ENCODE data around the gene SPSB1. TPM values are rescaled to one million over a fixed set of nuclear protein-coding genes. Genes with fewer than 3 reads are reported as not detected.
"Not testable (repeated sequence)": the region's sequence is repeated elsewhere in the genome, so short reads cannot be mapped to it uniquely, and the experiment has no call there.

Gene SPSB1
- total and polyA plus RNA-seq, 2 donors, result 12.4 to 36.4 TPM

DNA sequence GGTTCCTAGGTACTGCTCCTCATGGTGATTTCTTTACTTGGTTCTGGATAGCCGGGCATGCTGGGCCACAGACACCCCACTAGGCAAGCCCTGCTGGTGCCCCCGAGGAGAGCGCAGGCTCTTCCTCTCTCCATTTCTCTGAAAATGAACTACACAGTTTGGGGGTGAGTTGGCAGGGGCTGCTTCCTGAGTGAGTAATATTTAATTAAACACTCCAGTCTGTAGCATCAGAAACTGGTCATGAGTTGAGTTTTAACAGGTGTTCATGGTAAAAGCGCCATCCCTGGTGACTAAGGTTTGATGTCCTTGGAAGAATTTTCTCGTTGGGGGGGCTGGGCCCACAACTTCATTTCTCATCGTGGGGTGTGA, 1.7 kb downstream of the SPSB1 start:
- WGBS, result 31% methylated on average over 6 of the region's 6 CpGs
- H3K4me1 ChIP-seq (ENCODE audit: insufficient read depth), result no peaks in the 10 kb centered on the region
- no peaks in the 10 kb centered on the region for H3K36me3 ChIP-seq (ENCODE audit: insufficient read depth)
- H3K27ac ChIP-seq (ENCODE audit: low read depth), result no peak overlapping the region
- peak overlapping the region; percentile 98 for H3K4me3 ChIP-seq (ENCODE audit: low read depth, low read length)
- no peak for DNase-seq (ENCODE audit: extremely low spot score)

GRCh38 chr1:9294910-9295636, 2.4 kb downstream of the SPSB1 start:
- H3K27ac ChIP-seq (ENCODE audit: low read depth), result no peak overlapping the region
- 41% methylated on average over 10 of the region's 10 CpGs for WGBS
- H3K36me3 ChIP-seq (ENCODE audit: insufficient read depth), result no peaks in the 10 kb centered on the region
- DNase-seq (ENCODE audit: extremely low spot score), result no peak
- H3K4me3 ChIP-seq (ENCODE audit: low read depth, low read length), result no peak overlapping the region
- H3K4me1 ChIP-seq (ENCODE audit: insufficient read depth), result no peaks in the 10 kb centered on the region

GRCh38 chr1:9295884-9296283, 3.2 kb downstream of the SPSB1 start:
- WGBS, result 80% methylated on average over 9 of the region's 9 CpGs
- Histone ChIP-seq H3K4me3 (ENCODE audit: low read depth, low read length) (no peak overlapping the region), H3K27ac (ENCODE audit: low read depth) (no peak overlapping the region), H3K36me3 (ENCODE audit: insufficient read depth) (no peaks in the 10 kb centered on the region), H3K4me1 (ENCODE audit: insufficient read depth) (no peaks in the 10 kb centered on the region)
- DNase-seq (ENCODE audit: extremely low spot score), result no peak

DNA sequence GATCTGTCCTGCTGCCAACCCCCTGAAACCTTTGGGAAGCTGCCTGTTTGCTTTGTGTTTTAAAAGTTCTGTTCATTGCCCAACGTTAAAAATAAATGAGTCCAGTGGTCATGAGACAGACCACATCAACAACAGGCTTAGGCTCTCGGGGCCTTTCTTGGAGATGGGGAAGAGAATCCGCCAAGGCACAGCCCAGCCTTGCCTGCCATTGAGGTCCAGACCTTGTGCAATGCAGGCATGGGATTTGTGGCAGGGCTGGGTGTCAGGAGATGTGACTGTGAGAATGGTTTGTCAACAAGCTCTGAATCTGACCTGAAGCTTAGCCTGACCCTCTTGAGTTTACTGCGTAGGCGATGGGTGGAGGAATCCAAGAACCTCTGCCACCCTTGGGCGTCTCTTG, 4.2 kb downstream of the SPSB1 start:
- DNase-seq (ENCODE audit: extremely low spot score), result no peak
- no peak overlapping the region for H3K4me3 ChIP-seq (ENCODE audit: low read depth, low read length)
- no peaks in the 10 kb centered on the region for H3K4me1 ChIP-seq (ENCODE audit: insufficient read depth)
- 73% methylated on average over 6 of the region's 6 CpGs for WGBS
- H3K27ac ChIP-seq (ENCODE audit: low read depth), result no peak overlapping the region
- no peaks in the 10 kb centered on the region for H3K36me3 ChIP-seq (ENCODE audit: insufficient read depth)

DNA sequence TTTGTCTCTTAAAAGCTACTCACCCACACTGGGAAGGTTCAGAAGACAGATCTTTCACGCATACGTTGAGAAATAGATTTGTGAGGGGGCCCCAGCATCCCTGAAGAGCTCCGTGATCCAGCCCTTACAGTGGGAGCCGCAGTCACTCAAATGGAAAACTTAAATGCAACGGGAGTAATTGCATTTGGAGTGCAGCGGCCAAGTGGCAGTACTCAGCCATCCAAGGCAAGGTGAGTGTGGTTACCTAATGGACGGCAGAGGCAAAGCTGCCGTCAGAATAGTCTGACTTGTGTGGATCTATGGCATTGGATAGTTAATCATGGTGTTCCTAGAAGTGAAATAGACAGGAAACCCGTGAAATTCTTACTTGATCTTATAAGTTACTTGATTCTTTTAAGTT, 5.1 kb downstream of the SPSB1 start:
- Histone ChIP-seq H3K4me3 (ENCODE audit: low read depth, low read length) (no peak overlapping the region), H3K36me3 (ENCODE audit: insufficient read depth) (no peaks in the 10 kb centered on the region), H3K27ac (ENCODE audit: low read depth) (no peak overlapping the region), H3K4me1 (ENCODE audit: insufficient read depth) (no peaks in the 10 kb centered on the region)
- 58% methylated on average over 9 of the region's 9 CpGs for WGBS
- DNase-seq (ENCODE audit: extremely low spot score), result no peak

GRCh38 chr1:9298282-9298681, 5.6 kb downstream of the SPSB1 start:
- Histone ChIP-seq H3K4me3 (ENCODE audit: low read depth, low read length) (no peak overlapping the region), H3K4me1 (ENCODE audit: insufficient read depth) (no peaks in the 10 kb centered on the region), H3K36me3 (ENCODE audit: insufficient read depth) (no peaks in the 10 kb centered on the region), H3K27ac (ENCODE audit: low read depth) (no peak overlapping the region)
- WGBS, result 2% methylated on average over 3 of the region's 3 CpGs
- no peak for DNase-seq (ENCODE audit: extremely low spot score)

DNA sequence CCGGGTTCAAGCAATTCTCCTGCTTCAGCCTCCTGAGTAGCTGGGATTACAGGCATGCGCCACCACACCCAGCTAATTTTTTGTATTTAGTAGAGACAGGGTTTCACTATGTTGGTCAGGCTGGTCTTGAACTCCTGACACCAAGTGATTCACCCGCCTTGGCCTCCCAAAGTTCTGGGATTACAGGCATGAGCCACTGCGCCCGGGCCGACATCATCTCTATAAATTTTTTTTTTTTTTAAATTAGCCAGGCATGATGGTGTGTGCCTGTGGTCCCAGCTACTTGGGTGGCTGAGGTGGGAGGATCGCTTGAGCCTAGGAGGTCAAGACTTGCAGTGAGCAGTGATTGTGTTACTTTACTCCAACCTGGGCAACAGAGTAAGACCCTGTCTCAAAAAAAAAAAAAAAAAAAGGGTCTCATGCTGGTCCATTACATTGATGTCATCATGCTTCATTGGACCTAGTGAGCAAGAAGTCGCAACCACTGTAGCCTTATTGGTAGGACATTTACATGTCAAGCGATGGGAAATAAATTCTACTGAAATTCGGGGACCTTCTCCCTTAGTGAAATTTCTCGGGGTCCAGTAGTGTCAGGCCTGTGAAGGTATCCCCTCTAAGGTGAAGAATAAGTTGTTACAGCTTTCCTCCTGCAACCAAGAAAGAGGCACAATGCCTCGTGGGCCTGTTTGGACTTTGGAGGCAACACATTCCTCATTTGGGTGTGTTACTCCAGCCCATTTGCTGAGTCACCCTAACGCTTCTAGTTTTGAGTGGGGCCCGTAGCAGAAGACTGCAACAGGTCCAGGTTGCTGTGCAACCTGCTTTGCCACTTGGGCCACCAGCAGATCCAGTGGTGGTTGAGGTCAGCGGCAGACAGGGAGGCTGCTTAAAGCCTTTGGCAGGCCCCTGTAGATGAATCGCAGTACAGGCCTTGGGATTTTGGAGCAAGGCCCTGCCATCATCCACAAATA, 7.2 kb downstream of the SPSB1 start:
- DNase-seq (ENCODE audit: extremely low spot score); H3K4me3 ChIP-seq (ENCODE audit: low read depth, low read length); H3K36me3 ChIP-seq (ENCODE audit: insufficient read depth); H3K4me1 ChIP-seq (ENCODE audit: insufficient read depth): not testable (repeated sequence)
- peak overlapping the region; percentile 13 for H3K27ac ChIP-seq (ENCODE audit: low read depth)
- 71% methylated on average over 15 of the region's 16 CpGs for WGBS

- no peak for DNase-seq (ENCODE audit: extremely low spot score)
- WGBS, result 72% methylated on average over 6 of the region's 6 CpGs
- H3K27ac ChIP-seq (ENCODE audit: low read depth), result peak overlapping the region; percentile 13
- H3K36me3 ChIP-seq (ENCODE audit: insufficient read depth), result no peaks in the 10 kb centered on the region
- no peaks in the 10 kb centered on the region for H3K4me1 ChIP-seq (ENCODE audit: insufficient read depth)
- no peak overlapping the region for H3K4me3 ChIP-seq (ENCODE audit: low read depth, low read length)
Measured at GRCh38 chr1:9300573-9300972, 7.9 kb downstream of the SPSB1 start.

DNA sequence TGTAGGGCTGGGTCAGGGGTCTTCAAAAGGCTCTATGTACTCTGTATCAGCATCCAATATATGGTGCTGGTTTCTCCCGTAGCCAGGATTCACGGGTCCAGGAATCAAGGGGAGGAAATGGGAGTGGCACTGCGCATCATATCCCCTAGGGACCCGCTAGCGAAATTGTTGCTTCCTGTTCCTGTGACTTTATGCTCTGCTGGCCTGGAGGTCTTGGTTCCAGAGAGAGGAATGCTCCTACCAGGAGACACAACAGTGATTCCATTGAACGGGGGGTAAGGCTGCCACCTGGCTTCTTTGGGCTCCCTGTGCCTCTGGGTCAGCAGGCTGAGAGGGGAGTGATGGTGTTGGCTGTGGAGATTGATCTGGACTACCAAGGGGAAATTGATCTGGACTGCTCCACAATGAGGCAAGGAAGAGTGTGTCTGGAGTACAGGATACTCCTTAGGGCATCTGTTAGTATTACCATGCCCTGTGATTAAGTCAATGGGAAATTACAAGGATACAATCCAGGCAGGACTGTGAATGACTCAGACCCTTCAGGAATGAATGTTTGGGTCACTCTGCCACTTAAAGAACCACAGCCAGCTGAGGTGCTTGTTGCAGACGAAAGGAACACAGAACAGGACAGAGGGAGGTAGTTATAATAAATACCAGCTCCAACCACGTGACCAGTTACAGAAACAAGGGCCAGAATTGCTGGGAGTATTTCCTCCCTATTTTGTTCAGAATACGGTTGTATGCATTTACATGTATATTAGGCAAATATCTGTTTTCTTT, 10.2 kb downstream of the SPSB1 start:
- Histone ChIP-seq H3K36me3 (ENCODE audit: insufficient read depth) (no peaks in the 10 kb centered on the region), H3K27ac (ENCODE audit: low read depth) (no peak overlapping the region), H3K4me1 (ENCODE audit: insufficient read depth) (no peaks in the 10 kb centered on the region), H3K4me3 (ENCODE audit: low read depth, low read length) (no peak overlapping the region)
- 44% methylated on average over 9 of the region's 9 CpGs for WGBS
- no peak for DNase-seq (ENCODE audit: extremely low spot score)

DNA sequence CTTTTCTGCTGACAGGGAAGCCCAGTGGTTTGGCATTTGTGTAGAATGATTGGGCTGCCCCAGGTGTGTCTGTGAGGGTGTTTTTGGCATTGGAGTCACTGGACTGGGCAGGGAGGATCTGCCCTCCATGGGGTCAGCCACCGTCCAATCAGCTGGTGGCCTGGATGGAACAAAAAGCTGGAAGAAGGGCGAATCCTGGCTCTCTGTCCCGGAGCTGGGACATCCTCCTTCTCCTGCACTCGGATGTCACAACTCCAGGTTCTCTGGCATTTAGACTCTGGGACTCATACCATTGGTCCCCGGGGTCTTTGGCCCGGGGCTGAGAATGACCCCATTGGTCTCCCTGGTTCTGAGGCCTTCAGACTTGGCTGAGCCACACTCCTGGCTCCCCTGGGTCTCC, 11.2 kb downstream of the SPSB1 start:
- 89% methylated on average over 6 of the region's 6 CpGs for WGBS
- Histone ChIP-seq H3K4me3 (ENCODE audit: low read depth, low read length) (no peak overlapping the region), H3K36me3 (ENCODE audit: insufficient read depth) (no peaks in the 10 kb centered on the region), H3K4me1 (ENCODE audit: insufficient read depth) (no peaks in the 10 kb centered on the region), H3K27ac (ENCODE audit: low read depth) (no peak overlapping the region)
- no peak for DNase-seq (ENCODE audit: extremely low spot score)

- no peak for DNase-seq (ENCODE audit: extremely low spot score)
- Histone ChIP-seq H3K36me3 (ENCODE audit: insufficient read depth) (no peaks in the 10 kb centered on the region), H3K27ac (ENCODE audit: low read depth) (no peak overlapping the region), H3K4me1 (ENCODE audit: insufficient read depth) (no peaks in the 10 kb centered on the region), H3K4me3 (ENCODE audit: low read depth, low read length) (no peak overlapping the region)
- 92% methylated on average over 14 of the region's 14 CpGs for WGBS
Measured at GRCh38 chr1:9305216-9305615, 12.5 kb downstream of the SPSB1 start.

- WGBS, result 85% methylated on average over 14 of the region's 14 CpGs
- Histone ChIP-seq H3K27ac (ENCODE audit: low read depth) (no peak overlapping the region), H3K4me3 (ENCODE audit: low read depth, low read length) (no peak overlapping the region), H3K36me3 (ENCODE audit: insufficient read depth) (no peaks in the 10 kb centered on the region), H3K4me1 (ENCODE audit: insufficient read depth) (no peaks in the 10 kb centered on the region)
- DNase-seq (ENCODE audit: extremely low spot score), result no peak
Measured at GRCh38 chr1:9306006-9306405, 13.3 kb downstream of the SPSB1 start.

DNA sequence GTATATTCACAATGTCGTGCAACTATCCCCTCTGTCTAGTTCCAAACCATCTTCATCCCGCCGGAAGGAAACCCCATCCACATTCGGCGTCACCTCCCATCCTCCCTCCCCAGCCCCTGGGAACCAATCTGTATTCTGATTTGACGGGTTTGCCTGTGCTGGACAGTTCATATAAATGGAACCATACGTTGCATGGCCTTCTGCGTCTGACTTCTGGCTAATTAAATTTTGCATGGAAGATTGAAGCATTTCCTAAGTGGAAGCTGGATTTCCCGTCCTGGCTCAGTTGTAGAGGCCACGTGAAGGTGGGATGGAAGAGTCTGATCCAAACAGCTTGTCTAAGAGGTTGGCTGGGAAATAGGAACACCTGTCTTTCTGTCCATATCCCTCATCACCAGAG, 14.6 kb downstream of the SPSB1 start:
- WGBS, result 86% methylated on average over 10 of the region's 10 CpGs
- no peaks in the 10 kb centered on the region for H3K36me3 ChIP-seq (ENCODE audit: insufficient read depth)

More for the DNA sequence above, 14.6 kb downstream of the SPSB1 start:
- DNase-seq (ENCODE audit: extremely low spot score), result no peak
- H3K27ac ChIP-seq (ENCODE audit: low read depth), result no peak overlapping the region
- H3K4me3 ChIP-seq (ENCODE audit: low read depth, low read length), result no peak overlapping the region
- H3K4me1 ChIP-seq (ENCODE audit: insufficient read depth), result no peaks in the 10 kb centered on the region
